HG03045 (cell line): ENCODE measurements around the gene AUH.

Experiments used
- ATAC-seq: cut with Tn5 transposase; IDR thresholded peaks from one replicate; pipeline ENCODE4 v1.9.1; 2021; ENCODE audit warnings: mild to moderate bottlenecking, moderate library complexity; ENCODE audit not compliant: unreplicated experiment

AUH gene

GRCh38 chr9:91301161-91301560 lies 60.6 kb downstream of the AUH start:
- ATAC-seq = no peak

DNA sequence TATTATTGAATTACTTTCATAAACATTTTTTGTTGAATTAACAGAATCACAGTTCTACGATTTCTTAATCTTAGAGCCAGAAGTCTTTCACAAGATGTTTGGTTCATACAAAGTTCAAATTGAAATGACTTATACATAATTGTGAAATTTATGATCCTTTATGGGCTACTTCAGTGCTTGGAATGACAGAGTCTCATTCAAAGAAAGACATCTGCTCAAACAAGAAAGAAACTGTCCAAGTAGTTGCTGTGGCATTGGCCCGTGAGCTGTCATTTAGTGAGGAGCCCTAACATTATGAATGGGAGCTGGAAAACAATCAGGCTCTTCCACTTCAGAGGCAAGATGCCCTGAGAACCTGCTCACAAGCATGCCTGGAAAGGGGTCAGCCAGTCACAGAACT lies 63.4 kb downstream of the AUH start:
- ATAC-seq = no peak

DNA sequence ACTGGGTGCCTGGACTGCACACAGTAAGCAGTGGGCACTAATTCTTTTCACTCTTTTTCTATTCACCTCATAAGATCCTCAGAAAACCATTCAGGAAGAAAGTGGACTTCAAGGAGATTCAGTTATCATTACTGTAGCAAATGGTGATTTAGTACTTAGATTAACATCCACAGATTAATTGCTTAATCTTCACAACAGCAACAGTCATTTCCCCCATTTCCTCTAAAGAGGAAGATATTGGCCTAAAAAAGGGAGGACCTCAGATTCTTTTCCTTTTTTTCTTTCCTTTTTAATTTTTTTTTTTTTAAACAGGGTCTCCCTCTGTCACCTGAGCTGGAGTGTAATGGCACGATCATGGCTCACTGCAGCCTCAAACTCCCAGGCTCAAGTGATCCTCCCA lies 64.4 kb downstream of the AUH start:
- ATAC-seq = no peak

DNA sequence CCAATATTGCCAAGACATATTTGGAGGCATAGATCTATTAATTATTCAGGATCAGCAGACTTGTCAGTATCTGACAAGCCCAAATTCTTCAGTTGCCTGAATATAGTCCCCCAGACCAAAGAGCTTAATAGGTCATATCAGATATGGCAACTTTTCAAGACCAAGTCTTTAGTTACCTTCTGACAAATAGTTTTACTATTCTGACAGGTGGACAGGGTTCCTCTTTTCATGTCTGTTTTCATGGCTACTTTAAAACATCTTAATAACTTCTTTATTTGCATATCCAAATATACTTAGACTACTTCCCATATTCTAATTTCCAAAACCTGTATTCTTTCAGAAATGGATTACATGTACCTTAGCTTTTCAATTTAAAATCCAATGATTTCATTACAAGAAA lies 65.4 kb downstream of the AUH start:
- ATAC-seq = no peak

GRCh38 chr9:91295357-91295756 lies 66.4 kb downstream of the AUH start:
- no peak for ATAC-seq

- ATAC-seq = no peak
Measured at GRCh38 chr9:91291866-91292265, 69.9 kb downstream of the AUH start.

DNA sequence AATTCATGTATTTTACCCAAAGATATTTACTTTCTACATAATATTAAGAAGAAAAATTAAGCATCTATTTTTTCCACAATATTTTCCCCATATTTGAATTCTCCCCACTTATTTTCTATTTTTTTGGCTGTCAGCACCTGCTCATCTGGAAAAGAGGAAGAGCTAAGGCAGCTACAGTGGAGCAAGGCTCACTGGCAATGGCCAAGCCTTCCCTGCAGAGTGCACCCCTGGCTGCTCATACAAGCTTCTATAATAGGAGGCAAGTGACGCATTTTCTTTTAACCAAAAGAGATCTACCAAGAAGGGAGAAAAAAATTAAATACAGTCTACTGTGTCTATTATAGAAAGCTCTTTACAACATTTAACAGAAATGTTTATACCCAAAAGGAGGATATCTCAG lies 72.5 kb downstream of the AUH start:
- no peak for ATAC-seq

DNA sequence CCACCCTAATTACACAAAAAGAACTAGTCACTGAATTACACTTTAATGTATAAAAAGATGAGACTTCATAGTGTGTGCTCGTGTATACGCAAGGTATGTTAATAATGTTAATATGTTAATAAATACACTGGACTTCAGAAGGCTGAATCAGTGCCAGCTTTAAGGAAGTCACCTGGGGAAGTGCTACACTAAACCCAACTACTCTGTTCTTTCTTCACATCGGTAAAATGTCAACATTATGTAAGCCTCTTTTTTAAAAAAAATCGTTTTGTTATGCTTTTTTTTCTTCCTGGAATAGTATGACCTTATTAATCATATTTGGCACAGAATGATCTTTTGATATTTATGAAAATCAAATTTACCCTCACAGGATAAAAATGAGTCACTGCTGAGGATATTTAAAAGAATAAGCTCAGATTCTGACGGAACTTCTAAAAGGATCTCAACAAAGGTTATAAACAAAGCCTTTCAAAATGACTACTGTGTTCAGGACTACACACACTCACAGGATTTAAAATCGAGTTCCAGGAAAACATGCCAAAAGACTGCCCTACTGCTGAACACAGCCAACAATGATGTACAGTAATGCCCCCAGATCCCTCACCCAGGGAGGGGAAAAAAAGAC lies 75.9 kb downstream of the AUH start:
- no peak for ATAC-seq

GRCh38 chr9:91282292-91282691 lies 79.4 kb downstream of the AUH start:
- no peak for ATAC-seq

DNA sequence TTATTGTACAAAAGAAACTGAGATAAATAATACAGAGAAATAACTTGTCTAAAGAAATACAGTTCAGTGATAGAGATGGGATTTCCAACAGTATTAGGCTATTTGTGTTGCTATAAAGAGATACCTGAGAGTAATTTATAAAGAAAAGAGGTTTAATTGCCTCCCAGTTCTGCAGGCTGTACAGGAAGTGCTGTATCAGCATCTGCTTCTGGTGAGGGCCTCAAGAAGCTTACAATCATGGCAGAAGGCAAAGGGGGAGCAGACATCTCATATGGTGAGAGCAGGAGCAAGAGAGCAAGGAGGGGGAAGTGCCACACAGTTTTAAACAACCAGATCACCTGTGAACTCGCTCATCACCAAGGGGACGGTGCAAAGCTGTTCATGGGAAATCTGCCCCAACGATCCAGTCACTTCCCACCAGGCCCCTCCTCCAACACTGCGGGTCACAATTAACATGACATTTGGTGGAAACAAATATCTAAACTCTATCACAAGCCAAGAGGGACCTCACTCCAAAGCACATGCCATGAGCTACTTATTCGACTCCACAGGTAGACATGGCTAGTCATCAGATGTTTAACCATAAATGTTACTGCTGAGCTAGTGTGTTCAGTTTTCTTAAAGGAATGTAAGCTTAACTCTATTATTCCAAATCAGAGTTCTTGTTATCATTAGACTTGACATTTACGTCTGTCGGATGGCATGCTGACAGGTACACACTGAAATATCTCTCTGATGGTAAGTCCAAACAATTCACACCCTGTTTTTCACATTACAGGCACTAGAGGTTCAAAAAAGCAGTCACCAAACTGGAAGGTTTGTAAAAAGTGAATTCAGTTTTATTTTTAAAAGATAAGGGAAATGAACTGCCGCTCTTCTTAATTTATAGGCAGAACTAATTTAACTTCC lies 82.2 kb downstream of the AUH start:
- ATAC-seq = no peak

- no peak for ATAC-seq
Measured at GRCh38 chr9:91276513-91276912, 85.2 kb downstream of the AUH start.

DNA sequence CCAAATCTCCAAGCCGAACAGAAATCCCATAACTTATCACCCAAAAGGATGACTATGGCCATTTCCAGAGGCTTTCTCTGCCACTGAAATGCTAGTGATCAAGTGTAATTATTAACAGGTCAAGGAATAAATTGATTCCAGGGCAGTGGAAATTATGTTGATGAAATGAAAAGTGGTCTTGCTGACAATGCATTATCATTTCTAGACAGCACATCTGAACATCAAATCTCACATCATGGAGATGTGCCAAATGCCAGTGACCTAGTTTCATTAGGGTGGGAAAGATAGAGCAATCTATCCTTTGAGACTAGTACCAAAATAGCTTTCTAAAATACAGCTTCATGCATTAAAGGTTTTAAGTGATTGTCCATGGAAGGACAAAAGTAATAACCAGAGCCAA lies 86.1 kb downstream of the AUH start:
- ATAC-seq = no peak

DNA sequence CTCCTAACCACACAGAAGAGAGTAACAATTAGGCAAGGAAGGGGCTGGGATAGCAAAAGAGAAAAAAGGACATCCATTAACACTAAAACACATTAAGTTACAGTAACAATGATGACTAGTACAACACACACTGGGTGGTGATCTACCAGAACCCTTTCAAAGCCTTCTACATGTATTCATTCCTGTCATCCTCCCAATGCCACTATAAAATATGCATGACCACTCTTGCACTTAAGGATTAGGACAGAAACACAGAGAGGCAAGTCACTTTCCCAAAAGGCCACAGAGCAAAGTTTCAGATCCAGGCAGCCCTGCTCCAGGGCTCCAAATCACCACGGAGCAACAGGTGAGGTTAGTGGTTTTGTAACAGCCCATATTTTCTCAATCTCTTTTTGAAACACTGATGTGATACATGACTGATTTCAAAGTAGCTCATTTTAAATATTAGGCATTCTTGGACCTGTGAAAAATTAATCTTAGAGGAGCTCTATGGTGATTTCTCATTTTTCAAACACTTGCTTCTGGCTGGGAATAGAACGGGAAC lies 86.7 kb downstream of the AUH start:
- no peak for ATAC-seq

- ATAC-seq = no peak
Measured at GRCh38 chr9:91273853-91274552, 87.7 kb downstream of the AUH start.

GRCh38 chr9:91271156-91271555 lies 90.6 kb downstream of the AUH start:
- no peak for ATAC-seq

GRCh38 chr9:91269907-91270491 lies 91.7 kb downstream of the AUH start:
- ATAC-seq = no peak

DNA sequence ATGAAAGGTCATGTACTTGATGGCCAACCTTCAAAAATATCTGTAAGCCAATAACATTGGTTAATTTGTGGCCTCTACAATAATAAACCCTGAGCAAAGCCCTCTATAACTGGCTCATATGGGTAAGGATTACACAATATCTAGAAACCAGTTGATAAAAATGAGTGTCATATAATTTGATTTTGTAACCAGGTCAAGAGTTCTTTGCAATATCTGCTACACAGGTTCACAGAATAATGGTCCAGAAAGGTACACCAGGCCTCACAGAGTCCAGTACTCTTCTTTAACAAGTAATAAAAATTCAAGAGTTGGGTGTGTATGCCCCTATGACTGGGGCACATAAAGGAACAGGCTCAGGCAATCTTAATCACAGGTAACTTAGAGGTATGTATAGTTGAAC lies 95.3 kb downstream of the AUH start:
- no peak for ATAC-seq

- no peak for ATAC-seq
Measured at GRCh38 chr9:91265514-91265913, 96.2 kb downstream of the AUH start.

GRCh38 chr9:91261417-91261816 lies 100.3 kb downstream of the AUH start:
- no peak for ATAC-seq

- ATAC-seq = no peak
Measured at GRCh38 chr9:91259162-91259561, 102.6 kb downstream of the AUH start.

DNA sequence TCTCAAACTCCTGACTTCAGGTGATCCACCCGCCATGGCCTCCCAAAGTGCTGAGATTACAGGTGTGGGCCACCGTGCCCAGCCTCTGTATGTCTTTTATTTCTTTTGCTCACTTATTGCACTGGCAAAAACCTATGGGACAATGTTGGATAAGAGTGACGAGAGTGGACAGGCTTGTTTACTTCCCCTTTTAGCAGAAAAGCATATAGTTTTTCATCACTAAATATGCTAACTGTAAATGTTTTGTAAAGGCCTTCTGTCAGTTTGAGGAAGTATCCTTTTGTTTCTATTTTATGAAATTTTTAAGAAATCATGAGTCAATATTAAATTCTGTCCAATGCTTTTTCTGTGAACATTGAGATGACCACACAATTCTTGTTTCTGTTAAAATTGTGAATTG lies 103.3 kb downstream of the AUH start:
- ATAC-seq = no peak
